WTC11 (cell line): ENCODE measurements around the gene STKLD1. TPM values are rescaled to one million over a fixed set of nuclear protein-coding genes. Genes with fewer than 3 reads are reported as not detected.

Experiments used
- ATAC-seq: fragments of 200-7000 bp; cut with Tn5 transposase; 2 replicates; pipeline ENCODE4 v1.10.0; 2021; ENCODE audit warnings: mild to moderate bottlenecking, moderate library complexity
- CTCF ChIA-PET: fragments of 300-600 bp; sonication (Branson Sonifier 250); formaldehyde crosslinking; loops from one replicate; lab custom pipeline; 2021; ENCODE audit warnings: antibody characterized with exemption; lab: Charles Lee
- POLR2A ChIA-PET: fragments of 350-600 bp; sonication (Branson Sonifier 250); formaldehyde crosslinking; loops from one replicate; lab custom pipeline; 2021; ENCODE audit warnings: antibody characterized with exemption; lab: Charles Lee
- DNase-seq: peaks from one replicate; pipeline ENCODE4 v3.0.0; 2021; ENCODE audit warnings: low spot score
- H3K27ac Mint-ChIP-seq: 2 replicates; pipeline ENCODE4 v1.8.0; 2021; ENCODE audit warnings: mixed read lengths
- H3K27me3 Mint-ChIP-seq: 2 replicates; pipeline ENCODE4 v1.8.0; 2021; ENCODE audit warnings: low read depth, mild to moderate bottlenecking, moderate library complexity, mixed read lengths
- H3K36me3 Mint-ChIP-seq: 2 replicates; pipeline ENCODE4 v1.8.0; 2021; ENCODE audit warnings: mixed read lengths
- H3K4me1 Mint-ChIP-seq: 2 replicates; pipeline ENCODE4 v1.8.0; 2022; ENCODE audit warnings: mixed read lengths
- H3K4me3 Mint-ChIP-seq: 2 replicates; pipeline ENCODE4 v1.8.0; 2021; ENCODE audit warnings: mild to moderate bottlenecking, moderate library complexity, mixed read lengths
- H3K9me3 Mint-ChIP-seq: 2 replicates; pipeline ENCODE4 v1.8.0; 2021; ENCODE audit warnings: mixed read lengths
- EMX1 ChIP-seq: fragments of 250-450 bp; sonication (Bioruptor Pico); IDR thresholded peaks from 2 replicates; pipeline ENCODE4 v1.8.0; 2021; ENCODE audit warnings: mild to moderate bottlenecking
- ETV6 ChIP-seq: sonication (generic); formaldehyde crosslinking; IDR thresholded peaks from 2 replicates; pipeline ENCODE4 v1.8.1; 2022; ENCODE audit warnings: mild to moderate bottlenecking, missing genetic modification reagents
- GABPB1 ChIP-seq: sonication (generic); formaldehyde crosslinking; IDR thresholded peaks from 2 replicates; pipeline ENCODE4 v1.8.1; 2023; ENCODE audit warnings: mild to moderate bottlenecking, missing genetic modification reagents
- NR2C2 ChIP-seq: sonication (generic); formaldehyde crosslinking; IDR thresholded peaks from 2 replicates; pipeline ENCODE4 v1.8.0; 2022; ENCODE audit warnings: mild to moderate bottlenecking, missing genetic modification reagents
- SP1 ChIP-seq: sonication (generic); formaldehyde crosslinking; conservative IDR thresholded peaks from 2 replicates; pipeline ENCODE4 v1.8.1; 2022; ENCODE audit warnings: missing genetic modification reagents
- TCF7 ChIP-seq: sonication (generic); formaldehyde crosslinking; IDR thresholded peaks from 2 replicates; pipeline ENCODE4 v1.8.0; 2022; ENCODE audit warnings: mild to moderate bottlenecking, low read depth, missing genetic modification reagents, moderate library complexity
- TEAD4 ChIP-seq: sonication (generic); formaldehyde crosslinking; IDR thresholded peaks from 2 replicates; pipeline ENCODE4 v1.8.0; 2022; ENCODE audit warnings: mild to moderate bottlenecking, missing genetic modification reagents
- TP53 ChIP-seq: sonication (generic); formaldehyde crosslinking; IDR thresholded peaks from 2 replicates; pipeline ENCODE4 v1.8.1; 2023; ENCODE audit warnings: mild to moderate bottlenecking, missing genetic modification reagents
- ZNF121 ChIP-seq: sonication (generic); formaldehyde crosslinking; IDR thresholded peaks from 2 replicates; pipeline ENCODE4 v1.8.0; 2023; ENCODE audit warnings: missing genetic modification reagents
- total RNA-seq: library from RNA; stranded (reverse); gene quantifications from 3 replicates; pipeline ENCODE4 v1.2.3, GENCODE V29; 2021
- TF ChIP-seq, protein P1 (sequence below): sonication (generic); formaldehyde crosslinking; conservative IDR thresholded peaks from 2 replicates; pipeline ENCODE4 v1.8.1; 2022; ENCODE audit warnings: mild to moderate bottlenecking, missing genetic modification reagents
- TF ChIP-seq, protein P2 (sequence below): sonication (generic); formaldehyde crosslinking; IDR thresholded peaks from 2 replicates; pipeline ENCODE4 v1.8.1; 2022; ENCODE audit warnings: mild to moderate bottlenecking, missing genetic modification reagents, moderate library complexity, borderline replicate concordance
- TF ChIP-seq, protein P3 (sequence below): sonication (generic); formaldehyde crosslinking; IDR thresholded peaks from 2 replicates; pipeline ENCODE4 v1.8.1; 2023; ENCODE audit warnings: mild to moderate bottlenecking, missing genetic modification reagents, borderline replicate concordance
- TF ChIP-seq, protein P4 (sequence below): sonication (generic); formaldehyde crosslinking; IDR thresholded peaks from 2 replicates; pipeline ENCODE4 v1.8.0; 2022; ENCODE audit warnings: missing genetic modification reagents
- TF ChIP-seq, protein P5 (sequence below): sonication (generic); formaldehyde crosslinking; conservative IDR thresholded peaks from 2 replicates; pipeline ENCODE4 v1.8.1; 2023; ENCODE audit warnings: mild to moderate bottlenecking, low read depth, missing genetic modification reagents, moderate library complexity
- TF ChIP-seq, protein P6 (sequence below): fragments of 200-600 bp; IDR thresholded peaks from 2 replicates; pipeline ENCODE4 v1.8.0; 2022; ENCODE audit warnings: antibody characterized with exemption

STKLD1 gene
- total RNA-seq, 1 experiment from 2014 or later, result 0.98 TPM

DNA sequence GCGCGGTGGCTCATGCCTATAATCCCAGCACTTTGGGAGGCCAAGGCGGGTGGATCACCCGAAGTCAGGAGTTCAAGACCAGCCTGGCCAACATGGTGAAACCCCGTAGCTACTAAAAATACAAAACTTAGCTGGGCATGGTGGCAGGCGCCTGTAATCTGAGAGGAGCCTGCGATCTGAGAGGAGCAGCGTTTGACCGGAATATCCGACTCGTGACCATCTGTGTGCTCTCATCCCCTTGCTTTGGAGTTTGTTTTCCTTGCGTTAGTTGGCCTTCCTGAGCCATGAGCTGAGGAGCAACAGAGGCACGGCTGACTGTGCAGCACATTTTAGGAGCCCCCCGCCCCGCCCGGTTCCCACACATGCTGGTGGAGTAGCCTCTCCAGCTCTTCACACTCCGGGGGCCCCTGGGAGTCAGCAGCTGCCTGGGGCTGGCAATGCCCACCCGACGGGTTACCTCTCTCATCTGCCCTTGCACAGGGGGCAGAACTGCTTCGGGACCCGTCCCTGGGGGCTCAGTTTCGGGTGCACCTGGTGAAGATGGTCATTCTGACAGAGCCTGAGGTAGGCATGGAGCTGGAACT lies 49.0 kb downstream of the STKLD1 start:
- Mint-ChIP-seq H3K4me1 (peaks cover 19% of the 10 kb centered on the region), H3K36me3 (peaks cover 10% of the 10 kb centered on the region), H3K4me3 (no peak overlapping the region), H3K9me3 (peaks cover 8% of the 10 kb centered on the region), H3K27ac (no peak overlapping the region), H3K27me3 (peaks cover 14% of the 10 kb centered on the region)
- DNase-seq (no peak), ATAC-seq (no peak)
- CTCF ChIA-PET, result interaction anchor here (1.0 to 1.5 kb wide), 3 partner anchors 17 to 61 kb away, joined by 3 read pairs; no protein-coding TSS in a partner anchor
- POLR2A ChIA-PET, result no interaction called here
- no peak for TF ChIP-seq ETV6 (CRISPR knock-in tag)
- TF ChIP-seq TEAD4 (CRISPR knock-in tag), result no peak
- TF ChIP-seq, protein P1, sequence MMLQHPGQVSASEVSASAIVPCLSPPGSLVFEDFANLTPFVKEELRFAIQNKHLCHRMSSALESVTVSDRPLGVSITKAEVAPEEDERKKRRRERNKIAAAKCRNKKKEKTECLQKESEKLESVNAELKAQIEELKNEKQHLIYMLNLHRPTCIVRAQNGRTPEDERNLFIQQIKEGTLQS (CRISPR knock-in tag), result no peak

DNA sequence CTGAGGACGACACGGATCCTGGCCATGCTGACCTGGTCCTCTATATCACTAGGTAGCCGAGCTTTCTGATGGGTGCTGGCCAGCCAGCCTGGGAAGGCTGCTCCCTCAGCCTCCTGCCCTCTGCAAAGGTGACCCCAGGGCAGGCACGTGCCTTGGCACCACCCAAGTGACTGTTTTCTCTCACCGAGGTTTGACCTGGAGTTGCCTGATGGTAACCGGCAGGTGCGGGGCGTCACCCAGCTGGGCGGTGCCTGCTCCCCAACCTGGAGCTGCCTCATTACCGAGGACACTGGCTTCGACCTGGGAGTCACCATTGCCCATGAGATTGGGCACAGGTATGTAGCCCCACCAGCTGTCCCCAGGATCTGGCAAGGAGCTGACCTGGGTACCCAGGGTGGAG lies 49.8 kb downstream of the STKLD1 start:
- ATAC-seq, result no peak
- TF ChIP-seq GABPB1 (CRISPR knock-in tag) (no peak), EMX1 (CRISPR knock-in tag) (no peak), TEAD4 (CRISPR knock-in tag) (no peak), TP53 (CRISPR knock-in tag) (no peak), TCF7 (no peak), ZNF121 (no peak), SP1 (no peak), NR2C2 (CRISPR knock-in tag) (no peak)
- TF ChIP-seq, protein P2, sequence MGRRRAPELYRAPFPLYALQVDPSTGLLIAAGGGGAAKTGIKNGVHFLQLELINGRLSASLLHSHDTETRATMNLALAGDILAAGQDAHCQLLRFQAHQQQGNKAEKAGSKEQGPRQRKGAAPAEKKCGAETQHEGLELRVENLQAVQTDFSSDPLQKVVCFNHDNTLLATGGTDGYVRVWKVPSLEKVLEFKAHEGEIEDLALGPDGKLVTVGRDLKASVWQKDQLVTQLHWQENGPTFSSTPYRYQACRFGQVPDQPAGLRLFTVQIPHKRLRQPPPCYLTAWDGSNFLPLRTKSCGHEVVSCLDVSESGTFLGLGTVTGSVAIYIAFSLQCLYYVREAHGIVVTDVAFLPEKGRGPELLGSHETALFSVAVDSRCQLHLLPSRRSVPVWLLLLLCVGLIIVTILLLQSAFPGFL (CRISPR knock-in tag), result no peak
- TF ChIP-seq, protein P3, sequence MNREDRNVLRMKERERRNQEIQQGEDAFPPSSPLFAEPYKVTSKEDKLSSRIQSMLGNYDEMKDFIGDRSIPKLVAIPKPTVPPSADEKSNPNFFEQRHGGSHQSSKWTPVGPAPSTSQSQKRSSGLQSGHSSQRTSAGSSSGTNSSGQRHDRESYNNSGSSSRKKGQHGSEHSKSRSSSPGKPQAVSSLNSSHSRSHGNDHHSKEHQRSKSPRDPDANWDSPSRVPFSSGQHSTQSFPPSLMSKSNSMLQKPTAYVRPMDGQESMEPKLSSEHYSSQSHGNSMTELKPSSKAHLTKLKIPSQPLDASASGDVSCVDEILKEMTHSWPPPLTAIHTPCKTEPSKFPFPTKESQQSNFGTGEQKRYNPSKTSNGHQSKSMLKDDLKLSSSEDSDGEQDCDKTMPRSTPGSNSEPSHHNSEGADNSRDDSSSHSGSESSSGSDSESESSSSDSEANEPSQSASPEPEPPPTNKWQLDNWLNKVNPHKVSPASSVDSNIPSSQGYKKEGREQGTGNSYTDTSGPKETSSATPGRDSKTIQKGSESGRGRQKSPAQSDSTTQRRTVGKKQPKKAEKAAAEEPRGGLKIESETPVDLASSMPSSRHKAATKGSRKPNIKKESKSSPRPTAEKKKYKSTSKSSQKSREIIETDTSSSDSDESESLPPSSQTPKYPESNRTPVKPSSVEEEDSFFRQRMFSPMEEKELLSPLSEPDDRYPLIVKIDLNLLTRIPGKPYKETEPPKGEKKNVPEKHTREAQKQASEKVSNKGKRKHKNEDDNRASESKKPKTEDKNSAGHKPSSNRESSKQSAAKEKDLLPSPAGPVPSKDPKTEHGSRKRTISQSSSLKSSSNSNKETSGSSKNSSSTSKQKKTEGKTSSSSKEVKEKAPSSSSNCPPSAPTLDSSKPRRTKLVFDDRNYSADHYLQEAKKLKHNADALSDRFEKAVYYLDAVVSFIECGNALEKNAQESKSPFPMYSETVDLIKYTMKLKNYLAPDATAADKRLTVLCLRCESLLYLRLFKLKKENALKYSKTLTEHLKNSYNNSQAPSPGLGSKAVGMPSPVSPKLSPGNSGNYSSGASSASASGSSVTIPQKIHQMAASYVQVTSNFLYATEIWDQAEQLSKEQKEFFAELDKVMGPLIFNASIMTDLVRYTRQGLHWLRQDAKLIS (CRISPR knock-in tag), result no peak
- TF ChIP-seq, protein P4, sequence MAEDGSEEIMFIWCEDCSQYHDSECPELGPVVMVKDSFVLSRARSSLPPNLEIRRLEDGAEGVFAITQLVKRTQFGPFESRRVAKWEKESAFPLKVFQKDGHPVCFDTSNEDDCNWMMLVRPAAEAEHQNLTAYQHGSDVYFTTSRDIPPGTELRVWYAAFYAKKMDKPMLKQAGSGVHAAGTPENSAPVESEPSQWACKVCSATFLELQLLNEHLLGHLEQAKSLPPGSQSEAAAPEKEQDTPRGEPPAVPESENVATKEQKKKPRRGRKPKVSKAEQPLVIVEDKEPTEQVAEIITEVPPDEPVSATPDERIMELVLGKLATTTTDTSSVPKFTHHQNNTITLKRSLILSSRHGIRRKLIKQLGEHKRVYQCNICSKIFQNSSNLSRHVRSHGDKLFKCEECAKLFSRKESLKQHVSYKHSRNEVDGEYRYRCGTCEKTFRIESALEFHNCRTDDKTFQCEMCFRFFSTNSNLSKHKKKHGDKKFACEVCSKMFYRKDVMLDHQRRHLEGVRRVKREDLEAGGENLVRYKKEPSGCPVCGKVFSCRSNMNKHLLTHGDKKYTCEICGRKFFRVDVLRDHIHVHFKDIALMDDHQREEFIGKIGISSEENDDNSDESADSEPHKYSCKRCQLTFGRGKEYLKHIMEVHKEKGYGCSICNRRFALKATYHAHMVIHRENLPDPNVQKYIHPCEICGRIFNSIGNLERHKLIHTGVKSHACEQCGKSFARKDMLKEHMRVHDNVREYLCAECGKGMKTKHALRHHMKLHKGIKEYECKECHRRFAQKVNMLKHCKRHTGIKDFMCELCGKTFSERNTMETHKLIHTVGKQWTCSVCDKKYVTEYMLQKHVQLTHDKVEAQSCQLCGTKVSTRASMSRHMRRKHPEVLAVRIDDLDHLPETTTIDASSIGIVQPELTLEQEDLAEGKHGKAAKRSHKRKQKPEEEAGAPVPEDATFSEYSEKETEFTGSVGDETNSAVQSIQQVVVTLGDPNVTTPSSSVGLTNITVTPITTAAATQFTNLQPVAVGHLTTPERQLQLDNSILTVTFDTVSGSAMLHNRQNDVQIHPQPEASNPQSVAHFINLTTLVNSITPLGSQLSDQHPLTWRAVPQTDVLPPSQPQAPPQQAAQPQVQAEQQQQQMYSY (CRISPR knock-in tag), result no peak
- TF ChIP-seq, protein P5, sequence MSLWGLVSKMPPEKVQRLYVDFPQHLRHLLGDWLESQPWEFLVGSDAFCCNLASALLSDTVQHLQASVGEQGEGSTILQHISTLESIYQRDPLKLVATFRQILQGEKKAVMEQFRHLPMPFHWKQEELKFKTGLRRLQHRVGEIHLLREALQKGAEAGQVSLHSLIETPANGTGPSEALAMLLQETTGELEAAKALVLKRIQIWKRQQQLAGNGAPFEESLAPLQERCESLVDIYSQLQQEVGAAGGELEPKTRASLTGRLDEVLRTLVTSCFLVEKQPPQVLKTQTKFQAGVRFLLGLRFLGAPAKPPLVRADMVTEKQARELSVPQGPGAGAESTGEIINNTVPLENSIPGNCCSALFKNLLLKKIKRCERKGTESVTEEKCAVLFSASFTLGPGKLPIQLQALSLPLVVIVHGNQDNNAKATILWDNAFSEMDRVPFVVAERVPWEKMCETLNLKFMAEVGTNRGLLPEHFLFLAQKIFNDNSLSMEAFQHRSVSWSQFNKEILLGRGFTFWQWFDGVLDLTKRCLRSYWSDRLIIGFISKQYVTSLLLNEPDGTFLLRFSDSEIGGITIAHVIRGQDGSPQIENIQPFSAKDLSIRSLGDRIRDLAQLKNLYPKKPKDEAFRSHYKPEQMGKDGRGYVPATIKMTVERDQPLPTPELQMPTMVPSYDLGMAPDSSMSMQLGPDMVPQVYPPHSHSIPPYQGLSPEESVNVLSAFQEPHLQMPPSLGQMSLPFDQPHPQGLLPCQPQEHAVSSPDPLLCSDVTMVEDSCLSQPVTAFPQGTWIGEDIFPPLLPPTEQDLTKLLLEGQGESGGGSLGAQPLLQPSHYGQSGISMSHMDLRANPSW, result no peak
- TF ChIP-seq, protein P6, sequence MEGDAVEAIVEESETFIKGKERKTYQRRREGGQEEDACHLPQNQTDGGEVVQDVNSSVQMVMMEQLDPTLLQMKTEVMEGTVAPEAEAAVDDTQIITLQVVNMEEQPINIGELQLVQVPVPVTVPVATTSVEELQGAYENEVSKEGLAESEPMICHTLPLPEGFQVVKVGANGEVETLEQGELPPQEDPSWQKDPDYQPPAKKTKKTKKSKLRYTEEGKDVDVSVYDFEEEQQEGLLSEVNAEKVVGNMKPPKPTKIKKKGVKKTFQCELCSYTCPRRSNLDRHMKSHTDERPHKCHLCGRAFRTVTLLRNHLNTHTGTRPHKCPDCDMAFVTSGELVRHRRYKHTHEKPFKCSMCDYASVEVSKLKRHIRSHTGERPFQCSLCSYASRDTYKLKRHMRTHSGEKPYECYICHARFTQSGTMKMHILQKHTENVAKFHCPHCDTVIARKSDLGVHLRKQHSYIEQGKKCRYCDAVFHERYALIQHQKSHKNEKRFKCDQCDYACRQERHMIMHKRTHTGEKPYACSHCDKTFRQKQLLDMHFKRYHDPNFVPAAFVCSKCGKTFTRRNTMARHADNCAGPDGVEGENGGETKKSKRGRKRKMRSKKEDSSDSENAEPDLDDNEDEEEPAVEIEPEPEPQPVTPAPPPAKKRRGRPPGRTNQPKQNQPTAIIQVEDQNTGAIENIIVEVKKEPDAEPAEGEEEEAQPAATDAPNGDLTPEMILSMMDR, result no peak
- Mint-ChIP-seq H3K27ac (no peak overlapping the region), H3K36me3 (peaks cover 10% of the 10 kb centered on the region), H3K27me3 (peaks cover 20% of the 10 kb centered on the region), H3K9me3 (peaks cover 8% of the 10 kb centered on the region), H3K4me3 (no peak overlapping the region), H3K4me1 (peaks cover 14% of the 10 kb centered on the region)
- POLR2A ChIA-PET, result no interaction called here
- CTCF ChIA-PET, result interaction anchor here (1.5 kb wide), 1 partner anchor 61 kb away, joined by 3 read pairs; no protein-coding TSS in a partner anchor
- DNase-seq, result no peak
